ENCODE measurements around the gene ASCC3. TPM values are rescaled to one million over a fixed set of nuclear protein-coding genes. Genes with fewer than 3 reads are reported as not detected.

Gene ASCC3
- total and polyA plus RNA-seq, 2 experiments from 2014 or later: 92.9 to 129 TPM

DNA sequence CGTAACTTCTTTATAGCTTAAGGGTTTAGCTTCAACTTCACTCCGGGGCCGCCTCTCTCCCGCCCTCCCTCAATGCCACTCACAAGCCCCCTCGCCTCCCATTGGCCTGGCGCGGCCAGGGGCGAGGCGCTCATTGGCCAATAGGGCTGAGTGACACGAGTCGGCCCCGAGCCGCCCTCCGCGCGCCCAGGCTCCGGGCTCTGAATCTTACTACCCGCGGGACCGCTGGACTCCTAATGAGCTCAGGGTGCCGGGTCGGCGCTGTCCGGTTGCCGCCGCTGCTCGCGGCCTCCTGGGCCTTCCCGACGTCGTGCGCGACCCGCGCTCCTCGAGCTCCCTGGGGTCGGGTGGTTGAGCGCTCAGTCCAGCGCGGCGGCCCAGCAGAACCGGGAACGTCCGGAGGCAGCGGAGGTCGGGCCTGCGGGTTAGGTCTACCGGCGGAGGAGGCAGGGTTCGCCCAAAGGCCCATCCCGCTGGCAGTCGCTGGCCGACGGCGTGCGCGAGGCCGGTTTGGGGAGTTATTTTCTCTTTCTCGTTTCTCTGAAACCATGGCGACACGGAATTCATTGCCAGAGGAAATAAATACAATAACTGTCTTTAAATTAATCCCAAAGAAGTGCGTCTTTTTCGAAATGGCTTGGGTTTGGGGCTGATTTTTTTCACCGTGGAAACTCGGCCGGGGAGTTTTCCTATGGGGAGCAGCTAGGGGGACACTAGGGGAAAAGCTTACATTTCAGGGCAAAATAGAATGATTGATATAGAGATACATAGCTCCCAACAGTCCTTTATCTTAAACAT is 416.0 kb downstream of the ASCC3 start, which contains the start of gene SIM1:
TSS of gene SIM1 (minus strand) at position 19 of the 798 bp plus-strand sequence. CDS start 1,453 bp downstream, outside the sequence.
- H3K36me3 ChIP-seq (ENCODE audit: insufficient read depth): no peaks in the 10 kb centered on the region
- H3K79me2 ChIP-seq (replicated peaks; ENCODE audit: insufficient read depth): no peaks in the 10 kb centered on the region
- peaks cover 42% of the 10 kb centered on the region for H3F3A ChIP-seq (replicated peaks; ENCODE audit: low read depth)
- TF ChIP-seq EZH2phosphoT487 (IDR thresholded peaks at IDR 0.05; ENCODE audit: unreplicated experiment) (peak; percentile 99), JUNB (IDR thresholded peaks at IDR 0.05; ENCODE audit: unreplicated experiment) (no peak), CREB1 (CRISPR knock-in tag; IDR thresholded peaks at IDR 0.05; ENCODE audit: low read depth) (no peak), EZH2 (IDR thresholded peaks at IDR 0.05; ENCODE audit: low read depth, unreplicated experiment) (peak; percentile 97), NANOG (IDR thresholded peaks at IDR 0.05; ENCODE audit: borderline replicate concordance) (no peak), ZNF114 (CRISPR knock-in tag; IDR thresholded peaks at IDR 0.05) (no peak)
- TF ChIP-seq, protein P1, sequence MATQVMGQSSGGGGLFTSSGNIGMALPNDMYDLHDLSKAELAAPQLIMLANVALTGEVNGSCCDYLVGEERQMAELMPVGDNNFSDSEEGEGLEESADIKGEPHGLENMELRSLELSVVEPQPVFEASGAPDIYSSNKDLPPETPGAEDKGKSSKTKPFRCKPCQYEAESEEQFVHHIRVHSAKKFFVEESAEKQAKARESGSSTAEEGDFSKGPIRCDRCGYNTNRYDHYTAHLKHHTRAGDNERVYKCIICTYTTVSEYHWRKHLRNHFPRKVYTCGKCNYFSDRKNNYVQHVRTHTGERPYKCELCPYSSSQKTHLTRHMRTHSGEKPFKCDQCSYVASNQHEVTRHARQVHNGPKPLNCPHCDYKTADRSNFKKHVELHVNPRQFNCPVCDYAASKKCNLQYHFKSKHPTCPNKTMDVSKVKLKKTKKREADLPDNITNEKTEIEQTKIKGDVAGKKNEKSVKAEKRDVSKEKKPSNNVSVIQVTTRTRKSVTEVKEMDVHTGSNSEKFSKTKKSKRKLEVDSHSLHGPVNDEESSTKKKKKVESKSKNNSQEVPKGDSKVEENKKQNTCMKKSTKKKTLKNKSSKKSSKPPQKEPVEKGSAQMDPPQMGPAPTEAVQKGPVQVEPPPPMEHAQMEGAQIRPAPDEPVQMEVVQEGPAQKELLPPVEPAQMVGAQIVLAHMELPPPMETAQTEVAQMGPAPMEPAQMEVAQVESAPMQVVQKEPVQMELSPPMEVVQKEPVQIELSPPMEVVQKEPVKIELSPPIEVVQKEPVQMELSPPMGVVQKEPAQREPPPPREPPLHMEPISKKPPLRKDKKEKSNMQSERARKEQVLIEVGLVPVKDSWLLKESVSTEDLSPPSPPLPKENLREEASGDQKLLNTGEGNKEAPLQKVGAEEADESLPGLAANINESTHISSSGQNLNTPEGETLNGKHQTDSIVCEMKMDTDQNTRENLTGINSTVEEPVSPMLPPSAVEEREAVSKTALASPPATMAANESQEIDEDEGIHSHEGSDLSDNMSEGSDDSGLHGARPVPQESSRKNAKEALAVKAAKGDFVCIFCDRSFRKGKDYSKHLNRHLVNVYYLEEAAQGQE (IDR thresholded peaks at IDR 0.05; ENCODE audit: unreplicated experiment): no peak
- TF ChIP-seq, protein P2, sequence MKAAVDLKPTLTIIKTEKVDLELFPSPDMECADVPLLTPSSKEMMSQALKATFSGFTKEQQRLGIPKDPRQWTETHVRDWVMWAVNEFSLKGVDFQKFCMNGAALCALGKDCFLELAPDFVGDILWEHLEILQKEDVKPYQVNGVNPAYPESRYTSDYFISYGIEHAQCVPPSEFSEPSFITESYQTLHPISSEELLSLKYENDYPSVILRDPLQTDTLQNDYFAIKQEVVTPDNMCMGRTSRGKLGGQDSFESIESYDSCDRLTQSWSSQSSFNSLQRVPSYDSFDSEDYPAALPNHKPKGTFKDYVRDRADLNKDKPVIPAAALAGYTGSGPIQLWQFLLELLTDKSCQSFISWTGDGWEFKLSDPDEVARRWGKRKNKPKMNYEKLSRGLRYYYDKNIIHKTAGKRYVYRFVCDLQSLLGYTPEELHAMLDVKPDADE (IDR thresholded peaks at IDR 0.05): no peak
- H4K20me1 ChIP-seq (replicated peaks; ENCODE audit: insufficient read depth): peaks cover 55% of the 10 kb centered on the region
- ATAC-seq: peak; percentile 84
- DNase-seq (ENCODE audit: low spot score): peak; percentile 96
- no peak within 1 kb of the TSS for H2AFZ ChIP-seq
- Mint-ChIP-seq H3K9me3 (no peaks in the 10 kb centered on the region; the same call in 2 of the 3 replicates), H3K27me3 (ENCODE audit: insufficient read depth, low read depth, poor library complexity) (peaks cover 97% of the 10 kb centered on the region), H3K4me1 (peaks cover 67% of the 10 kb centered on the region), H3K27ac (no peak within 1 kb of the TSS), H3K4me3 (peak within 1 kb of the TSS; percentile 74), H3K36me3 (ENCODE audit: low read depth) (peaks cover 2% of the 10 kb centered on the region; the same call in 1 of the 3 replicates)
- H3K27ac ChIP-seq (ENCODE audit: low read depth): no peak within 1 kb of the TSS
- H3K4me2 ChIP-seq: peak within 1 kb of the TSS; percentile 82
- H3K4me1 ChIP-seq (ENCODE audit: insufficient read depth): peaks cover 67% of the 10 kb centered on the region
- no peaks in the 10 kb centered on the region for H3K9me2 ChIP-seq (ENCODE audit: insufficient read depth)
- H3K27me3 ChIP-seq (ENCODE audit: insufficient read depth): peaks cover 100% of the 10 kb centered on the region
- peak within 1 kb of the TSS; percentile 63 for H3K4me3 ChIP-seq

All from GM23338 (cell line).